Measurements from ENCODE around the gene PLPPR2.

GRCh38 chr19:11414544-11414943 is 59.3 kb downstream of the PLPPR2 start:
- TF ChIP-seq CTCF (IDR thresholded peaks at IDR 0.05; ENCODE audit: poor library complexity): no peak
- no peak for TF ChIP-seq EZH2phosphoT487 (IDR thresholded peaks at IDR 0.05; ENCODE audit: low read depth, severe bottlenecking, unreplicated experiment)

Data from hepatocyte (in vitro differentiated cells).